H9 (cell line): ENCODE data around the gene RNF103. TPM values are rescaled to one million over a fixed set of nuclear protein-coding genes. Genes with fewer than 3 reads are reported as not detected.

Source experiments
- DNase-seq: peaks from one replicate; pipeline ENCODE4 v3.0.0-alpha.2; 2017
- H2AFZ ChIP-seq: one replicate; pipeline ENCODE4 v1.6.1; 2013; ENCODE audit warnings: mild to moderate bottlenecking, low read length, control low read depth, moderate library complexity
- H2AK5ac ChIP-seq: 2 replicates; pipeline ENCODE4 v1.6.1; 2013; ENCODE audit warnings: low read length, control low read depth, mixed read lengths; ENCODE audit not compliant: insufficient read length
- H2BK120ac ChIP-seq: one replicate; pipeline ENCODE4 v1.6.1; 2013; ENCODE audit warnings: low read depth, mild to moderate bottlenecking, low read length, control low read depth, inconsistent platforms; ENCODE audit not compliant: poor library complexity, severe bottlenecking
- H2BK12ac ChIP-seq: 2 replicates; pipeline ENCODE4 v1.6.1; 2013; ENCODE audit warnings: low read length, control low read depth, mixed read lengths, low read depth; ENCODE audit not compliant: insufficient read length
- H2BK15ac ChIP-seq: 2 replicates; pipeline ENCODE4 v1.6.1; 2013; ENCODE audit warnings: low read depth, low read length, control low read depth
- H2BK20ac ChIP-seq: one replicate; pipeline ENCODE4 v1.6.1; 2013; ENCODE audit warnings: low read depth, mild to moderate bottlenecking, low read length, control low read depth, inconsistent platforms; ENCODE audit not compliant: poor library complexity, severe bottlenecking
- H2BK5ac ChIP-seq: 2 replicates; pipeline ENCODE4 v1.6.1; 2013; ENCODE audit warnings: low read length, control low read depth, mixed read lengths; ENCODE audit not compliant: insufficient read length
- H3K14ac ChIP-seq: 2 replicates; pipeline ENCODE4 v1.6.1; 2013; ENCODE audit warnings: low read length, control low read depth; ENCODE audit not compliant: insufficient read depth
- H3K18ac ChIP-seq: 2 replicates; pipeline ENCODE4 v1.6.1; 2013; ENCODE audit warnings: low read depth, mild to moderate bottlenecking, mixed read lengths, low read length, control low read depth; ENCODE audit not compliant: insufficient read length
- H3K23ac ChIP-seq: 2 replicates; pipeline ENCODE4 v1.6.1; 2013; ENCODE audit warnings: low read length, control low read depth, mixed read lengths, low read depth; ENCODE audit not compliant: insufficient read length
- H3K23me2 ChIP-seq: 2 replicates; pipeline ENCODE4 v1.6.1; 2013; ENCODE audit warnings: low read depth, mild to moderate bottlenecking, mixed read lengths, low read length, control low read depth; ENCODE audit not compliant: insufficient read length, poor library complexity, severe bottlenecking
- H3K27ac ChIP-seq: 2 replicates; pipeline ENCODE4 v1.5.1; 2013; ENCODE audit warnings: low read length, control low read depth, mixed read lengths, low read depth; ENCODE audit not compliant: insufficient read length
- H3K27me3 ChIP-seq: 2 replicates; pipeline ENCODE4 v1.6.1; 2013; ENCODE audit warnings: low read length, control low read depth, inconsistent platforms; ENCODE audit not compliant: insufficient read depth
- H3K4ac ChIP-seq: 2 replicates; pipeline ENCODE4 v1.6.1; 2013; ENCODE audit warnings: low read depth, mild to moderate bottlenecking, control low read depth, inconsistent platforms, low read length, moderate library complexity
- H3K4me1 ChIP-seq: 2 replicates; pipeline ENCODE4 v1.6.1; 2013; ENCODE audit warnings: low read length, control low read depth, inconsistent platforms; ENCODE audit not compliant: insufficient read depth
- H3K4me2 ChIP-seq: 2 replicates; pipeline ENCODE4 v1.6.1; 2013; ENCODE audit warnings: low read length, control low read depth, mixed read lengths; ENCODE audit not compliant: insufficient read length, insufficient read depth
- H3K56ac ChIP-seq: 2 replicates; pipeline ENCODE4 v1.6.1; 2013; ENCODE audit warnings: low read depth, mild to moderate bottlenecking, mixed read lengths, low read length, control low read depth; ENCODE audit not compliant: insufficient read length
- H3K79me1 ChIP-seq: 2 replicates; pipeline ENCODE4 v1.6.1; 2013; ENCODE audit warnings: low read depth, mild to moderate bottlenecking, moderate library complexity, low read length, control low read depth, inconsistent platforms; ENCODE audit not compliant: insufficient read depth, poor library complexity, severe bottlenecking
- H3K79me2 ChIP-seq: 2 replicates; pipeline ENCODE4 v1.6.1; 2013; ENCODE audit warnings: low read length, control low read depth, inconsistent platforms; ENCODE audit not compliant: insufficient read depth
- H3K9ac ChIP-seq: 2 replicates; pipeline ENCODE4 v1.6.1; 2013; ENCODE audit warnings: low read length, control low read depth, mixed read lengths; ENCODE audit not compliant: insufficient read length; ENCODE audit errors: extremely low read depth
- H3K9me3 ChIP-seq: one replicate; pipeline ENCODE4 v1.6.1; 2013; ENCODE audit warnings: low read depth, low read length, inconsistent platforms; ENCODE audit not compliant: control insufficient read depth
- H3T11ph ChIP-seq: one replicate; pipeline ENCODE4 v1.6.1; 2013; ENCODE audit warnings: mild to moderate bottlenecking, low read length, control low read depth, inconsistent platforms
- H4K20me1 ChIP-seq: one replicate; pipeline ENCODE4 v1.6.1; 2013; ENCODE audit not compliant: control insufficient read depth, insufficient read length, insufficient read depth
- H4K5ac ChIP-seq: 2 replicates; pipeline ENCODE4 v1.6.1; 2013; ENCODE audit warnings: low read depth, mild to moderate bottlenecking, mixed read lengths, low read length, control low read depth; ENCODE audit not compliant: insufficient read length
- H4K8ac ChIP-seq: replicated peaks from 2 replicates; pipeline ENCODE4 v1.6.1; 2013; ENCODE audit warnings: low read length, control low read depth, mixed read lengths, low read depth; ENCODE audit not compliant: insufficient read length
- H4K91ac ChIP-seq: 2 replicates; pipeline ENCODE4 v1.6.1; 2013; ENCODE audit warnings: low read depth, mild to moderate bottlenecking, moderate library complexity, mixed read lengths, low read length, control low read depth; ENCODE audit not compliant: insufficient read length
- H3K27ac Mint-ChIP-seq, 3 experiments: 2 replicates in 2 of 3; 3 replicates in 1 of 3; pipeline ENCODE4 v1.8.0; 2020 to 2021; ENCODE audit warnings: mixed read lengths in 3 of 3, mild to moderate bottlenecking in 1 of 3, moderate library complexity in 1 of 3
- H3K27me3 Mint-ChIP-seq: 2 replicates; pipeline ENCODE4 v1.8.0; 2021; ENCODE audit warnings: low read depth, mild to moderate bottlenecking, moderate library complexity, mixed read lengths
- H3K36me3 Mint-ChIP-seq, 3 experiments: 2 replicates in 2 of 3; 3 replicates in 1 of 3; pipeline ENCODE4 v1.8.0; 2020 to 2021; ENCODE audit warnings: low read depth in 3 of 3, mixed read lengths in 3 of 3; ENCODE audit not compliant: insufficient read depth in 1 of 3
- H3K4me1 Mint-ChIP-seq, 2 experiments: 2 replicates each; pipeline ENCODE4 v1.8.0; 2020; ENCODE audit warnings: mixed read lengths in 2 of 2
- H3K4me3 Mint-ChIP-seq, 2 experiments: 2 replicates in 1 of 2; 3 replicates in 1 of 2; pipeline ENCODE4 v1.8.0; 2020 to 2021; ENCODE audit warnings: mild to moderate bottlenecking in 2 of 2, mixed read lengths in 2 of 2, moderate library complexity in 1 of 2
- H3K9me3 Mint-ChIP-seq, 2 experiments: 2 replicates in 1 of 2; 3 replicates in 1 of 2; pipeline ENCODE4 v1.8.0; 2020; ENCODE audit warnings: mild to moderate bottlenecking in 2 of 2, mixed read lengths in 2 of 2, moderate library complexity in 1 of 2
- CTCF ChIP-seq: fragments of 200-600 bp; sonication (generic); conservative IDR thresholded peaks from 3 replicates; pipeline ENCODE4 v1.8.0; 2021; ENCODE audit warnings: antibody characterized with exemption, mild to moderate bottlenecking
- total RNA-seq: library from RNA; stranded (reverse); gene quantifications from 2 replicates; pipeline ENCODE4 v1.2.1, GENCODE V29; 2021

Gene RNF103
- total RNA-seq, 1 experiment from 2014 or later, result 7.1 TPM

GRCh38 chr2:86615596-86615995 is 8.1 kb downstream of the RNF103 start:
- Histone ChIP-seq H2BK12ac (no peak overlapping the region), H2BK5ac (no peak overlapping the region), H3K9ac (no peak overlapping the region), H3K4me1 (no peaks in the 10 kb centered on the region), H3K4ac (no peak overlapping the region), H4K5ac (no peak overlapping the region), H2BK20ac (no peak overlapping the region), H3K56ac (no peak overlapping the region), H3K27me3 (no peaks in the 10 kb centered on the region), H2AK5ac (no peak overlapping the region), H3T11ph (no peak overlapping the region), H2AFZ (no peak overlapping the region), H3K14ac (no peak overlapping the region), H3K79me2 (no peaks in the 10 kb centered on the region), H4K20me1 (no peaks in the 10 kb centered on the region), H2BK120ac (no peak overlapping the region), H2BK15ac (no peak overlapping the region), H3K79me1 (no peaks in the 10 kb centered on the region), H4K91ac (no peak overlapping the region), H3K27ac (no peak overlapping the region), H3K18ac (no peak overlapping the region), H3K23me2 (no peaks in the 10 kb centered on the region), H3K9me3 (no peaks in the 10 kb centered on the region), H4K8ac (no peak overlapping the region), H3K23ac (no peak overlapping the region), H3K4me2 (no peak overlapping the region)
- Mint-ChIP-seq H3K36me3 (peaks cover 0 to 26% (median 16%) of the 10 kb centered on the region in 3 experiments; a peak in 6 of 7 replicates), H3K4me1 (no peaks in the 10 kb centered on the region), H3K27me3 (no peaks in the 10 kb centered on the region), H3K4me3 (no peak overlapping the region), H3K9me3 (no peaks in the 10 kb centered on the region), H3K27ac (no peak overlapping the region)
- no peak for DNase-seq
- no peak for TF ChIP-seq CTCF
